ENCODE measurements around the gene VTCN1. TPM values are rescaled to one million over a fixed set of nuclear protein-coding genes. Genes with fewer than 3 reads are reported as not detected.

VTCN1 gene
- total and polyA plus RNA-seq, 8 donors = 12.9 to 42.5 (median 15.8) TPM

DNA sequence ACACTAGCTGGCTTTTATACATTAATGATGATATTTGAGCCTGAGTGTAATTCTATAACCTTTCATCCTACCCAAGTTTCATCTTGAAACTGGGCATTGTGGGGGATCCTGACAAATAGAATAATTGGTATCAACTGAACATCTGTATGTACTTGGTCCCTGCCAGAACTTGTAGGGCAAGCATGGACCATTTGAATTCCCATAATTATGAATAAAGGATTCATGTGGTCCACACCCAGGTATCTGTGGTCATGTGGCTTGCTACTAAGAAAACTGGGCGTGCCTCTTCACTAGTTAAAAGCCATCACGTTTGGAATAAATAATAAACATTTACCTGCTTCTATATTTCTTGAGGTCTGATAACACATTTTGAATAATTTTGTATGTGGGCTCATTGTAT is 20.6 kb upstream of the VTCN1 start:
- Histone ChIP-seq H3K4me3 (no peak overlapping the region), H3K4me1 (peaks cover 0 to 8% (median 5%) of the 10 kb centered on the region in 3 donors), H3K27ac (peak overlapping the region; percentile 35 to 80 (median 64)), H3K36me3 (no peaks in the 10 kb centered on the region), H3K27me3 (no peaks in the 10 kb centered on the region), H3K9me3 (no peaks in the 10 kb centered on the region)
- intact Hi-C loops (cut with DNase I) = no loop called here
- DNase-seq = no peak
- TF ChIP-seq, protein P1, sequence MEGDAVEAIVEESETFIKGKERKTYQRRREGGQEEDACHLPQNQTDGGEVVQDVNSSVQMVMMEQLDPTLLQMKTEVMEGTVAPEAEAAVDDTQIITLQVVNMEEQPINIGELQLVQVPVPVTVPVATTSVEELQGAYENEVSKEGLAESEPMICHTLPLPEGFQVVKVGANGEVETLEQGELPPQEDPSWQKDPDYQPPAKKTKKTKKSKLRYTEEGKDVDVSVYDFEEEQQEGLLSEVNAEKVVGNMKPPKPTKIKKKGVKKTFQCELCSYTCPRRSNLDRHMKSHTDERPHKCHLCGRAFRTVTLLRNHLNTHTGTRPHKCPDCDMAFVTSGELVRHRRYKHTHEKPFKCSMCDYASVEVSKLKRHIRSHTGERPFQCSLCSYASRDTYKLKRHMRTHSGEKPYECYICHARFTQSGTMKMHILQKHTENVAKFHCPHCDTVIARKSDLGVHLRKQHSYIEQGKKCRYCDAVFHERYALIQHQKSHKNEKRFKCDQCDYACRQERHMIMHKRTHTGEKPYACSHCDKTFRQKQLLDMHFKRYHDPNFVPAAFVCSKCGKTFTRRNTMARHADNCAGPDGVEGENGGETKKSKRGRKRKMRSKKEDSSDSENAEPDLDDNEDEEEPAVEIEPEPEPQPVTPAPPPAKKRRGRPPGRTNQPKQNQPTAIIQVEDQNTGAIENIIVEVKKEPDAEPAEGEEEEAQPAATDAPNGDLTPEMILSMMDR (IDR thresholded peaks at IDR 0.05) = no peak
- no peak for FAIRE-seq
- WGBS, 2 donors = 46 to 47% methylated on average over 2 of the region's 2 CpGs
- peak in 1 of 4 donors; percentile 8 for ATAC-seq

DNA sequence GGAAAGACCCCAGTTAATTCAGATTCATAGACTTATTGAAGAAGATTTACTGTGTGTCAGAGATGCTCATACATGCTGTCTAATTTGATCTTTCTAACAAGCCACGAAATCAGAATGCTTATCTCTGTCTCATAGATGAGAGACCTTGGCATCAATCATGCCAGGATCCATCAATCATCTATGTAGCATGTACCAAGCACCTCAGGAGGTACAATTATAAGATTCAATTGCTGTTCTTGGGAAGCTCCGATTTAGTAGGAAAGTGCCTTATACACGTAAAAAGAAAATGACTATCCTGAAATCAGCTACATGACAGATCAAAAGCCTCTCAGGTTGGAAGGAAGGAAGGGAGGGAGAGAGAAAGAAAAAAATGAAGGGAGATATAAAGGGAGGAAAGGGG is 18.5 kb upstream of the VTCN1 start:
- no peak overlapping the region for H3K4me3 ChIP-seq
- no peak overlapping the region for H3K27ac ChIP-seq
- intact Hi-C loops (cut with DNase I) = no loop called here
- H3K4me1 ChIP-seq = peaks cover 0 to 8% (median 5%) of the 10 kb centered on the region in 3 donors
- no peak for DNase-seq
- ATAC-seq = no peak
- TF ChIP-seq, protein P1 (IDR thresholded peaks at IDR 0.05) = no peak
- no peak for FAIRE-seq
- H3K9me3 ChIP-seq = no peaks in the 10 kb centered on the region
- no peaks in the 10 kb centered on the region for H3K27me3 ChIP-seq
- no peaks in the 10 kb centered on the region for H3K36me3 ChIP-seq
- 71 to 77% methylated on average over 3 of the region's 3 CpGs for WGBS, 2 donors

- TF ChIP-seq, protein P1 (IDR thresholded peaks at IDR 0.05) = no peak
- no peaks in the 10 kb centered on the region for H3K4me1 ChIP-seq
- no peak for DNase-seq
- FAIRE-seq = no peak
- intact Hi-C loops (cut with DNase I) = no loop called here
- H3K27me3 ChIP-seq = no peaks in the 10 kb centered on the region
- H3K36me3 ChIP-seq = no peaks in the 10 kb centered on the region
- no peak overlapping the region for H3K4me3 ChIP-seq
- H3K9me3 ChIP-seq = no peaks in the 10 kb centered on the region
- WGBS, 2 donors = 77 to 82% methylated on average over 4 of the region's 4 CpGs
- ATAC-seq = no peak
- H3K27ac ChIP-seq = no peak overlapping the region
Measured at GRCh38 chr1:117225931-117226330, 15.2 kb upstream of the VTCN1 start.

- intact Hi-C loops (cut with DNase I) = no loop called here
- Histone ChIP-seq H3K9me3 (no peaks in the 10 kb centered on the region), H3K27me3 (no peaks in the 10 kb centered on the region), H3K36me3 (no peaks in the 10 kb centered on the region), H3K27ac (no peak overlapping the region), H3K4me1 (no peaks in the 10 kb centered on the region), H3K4me3 (no peak overlapping the region)
- TF ChIP-seq, protein P1 (IDR thresholded peaks at IDR 0.05) = no peak
- peak in 1 of 4 donors; percentile 62 for ATAC-seq
- FAIRE-seq = no peak
- 25 to 30% methylated on average over 4 of the region's 4 CpGs for WGBS, 2 donors
- no peak for DNase-seq
Measured at GRCh38 chr1:117216718-117217117, 6.0 kb upstream of the VTCN1 start.

DNA sequence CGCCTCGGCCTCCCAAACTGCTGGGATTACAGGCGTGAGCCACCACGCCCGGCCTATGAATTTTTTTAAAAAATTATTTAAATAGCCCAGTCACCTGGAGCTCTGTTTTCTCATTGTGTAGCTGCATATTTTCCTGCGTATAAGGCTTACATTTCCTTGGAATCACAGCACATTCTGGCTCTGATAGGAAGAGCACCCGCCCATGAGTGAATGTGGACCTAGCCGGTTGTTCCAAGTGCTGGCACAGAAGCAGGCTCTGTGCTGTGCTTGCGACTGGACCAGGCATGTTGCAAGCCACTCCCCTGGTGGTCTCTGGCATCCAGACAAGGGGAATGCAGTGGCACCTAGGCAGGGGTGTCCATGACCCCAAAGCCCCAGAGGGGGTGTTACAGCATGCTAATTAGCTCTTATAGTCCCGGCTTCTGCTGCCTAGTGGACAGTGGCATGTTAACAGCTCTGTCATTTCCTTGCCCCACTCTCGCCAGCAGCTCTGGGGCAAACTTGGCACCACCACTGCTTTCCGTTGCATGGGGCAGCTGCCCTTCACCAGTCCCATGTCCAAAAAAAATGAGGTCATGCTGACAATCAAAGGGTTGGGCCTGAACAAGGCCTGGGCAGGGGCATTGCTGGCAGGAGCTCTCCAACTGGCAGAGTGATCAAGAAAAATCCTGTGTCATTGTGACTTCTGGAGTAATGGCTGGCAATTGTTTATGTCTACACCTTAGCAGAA is 5.2 kb upstream of the VTCN1 start:
- TF ChIP-seq, protein P1 (IDR thresholded peaks at IDR 0.05) = no peak
- Histone ChIP-seq H3K27ac (peak overlapping the region in 1 of 4 donors; percentile 13), H3K4me3 (no peak overlapping the region), H3K4me1 (no peaks in the 10 kb centered on the region), H3K27me3 (no peaks in the 10 kb centered on the region), H3K36me3 (no peaks in the 10 kb centered on the region), H3K9me3 (no peaks in the 10 kb centered on the region)
- intact Hi-C loops (cut with DNase I) = no loop called here
- 60% methylated on average over 10 to 11 of the region's 12 CpGs for WGBS, 2 donors
- FAIRE-seq (no peak), ATAC-seq (peak; percentile 49 to 83 (median 76)), DNase-seq (peak in 2 of 6 donors; percentile 35 to 49)

All from pancreas (tissue), 10 donors.